PC-3 (cell line): ENCODE results near the gene SENP3.

Experiments
- CTCF ChIP-seq: fragments of 300-600 bp; sonication (generic); conservative IDR thresholded peaks from 2 replicates; pipeline ENCODE4 v1.5.1; 2017; ENCODE audit warnings: antibody characterized with exemption, low read depth, mild to moderate bottlenecking, low read length
- EZH2 ChIP-seq: fragments of 300-600 bp; sonication (generic); IDR thresholded peaks from one replicate; pipeline ENCODE4 v1.6.1; 2017; ENCODE audit warnings: antibody characterized with exemption, mild to moderate bottlenecking, low read length; ENCODE audit not compliant: unreplicated experiment
- EZH2phosphoT487 ChIP-seq: fragments of 300-600 bp; sonication (generic); IDR thresholded peaks from 2 replicates; pipeline ENCODE4 v1.6.1; 2018; ENCODE audit warnings: mild to moderate bottlenecking, antibody characterized with exemption, low read length, borderline replicate concordance

- TF ChIP-seq CTCF (no peak), EZH2 (no peak), EZH2phosphoT487 (no peak)
Observed at GRCh38 chr17:7558544-7559319, 3.0 kb upstream of the SENP3 start, which contains the start of gene TNFSF13.
